Liver (tissue), 3 donors: ENCODE data around the gene ADTRP.

ENCODE experiments used
- GABPA ChIP-seq, 2 donors: IDR thresholded peaks in 1 of 2; conservative IDR thresholded peaks in 1 of 2; 2 replicates each; pipeline ENCODE4 v1.6.1; 2016; ENCODE audit warnings: antibody characterized with exemption in 2 of 2, mild to moderate bottlenecking in 1 of 2, moderate library complexity in 1 of 2
- HNF4G ChIP-seq: IDR thresholded peaks from 2 replicates; pipeline ENCODE4 v1.6.1; 2016; ENCODE audit warnings: antibody characterized with exemption
- SP1 ChIP-seq: IDR thresholded peaks from 2 replicates; pipeline ENCODE4 v1.6.1; 2018; ENCODE audit warnings: antibody characterized with exemption, mild to moderate bottlenecking
- TF ChIP-seq, protein P1 (sequence below): fragments of 150-350 bp; IDR thresholded peaks from 2 replicates; pipeline ENCODE4 v1.5.1; 2017; ENCODE audit warnings: improper control_type of control experiment, low read depth, low read length; ENCODE audit not compliant: missing input control
- TF ChIP-seq, protein P2 (sequence below): IDR thresholded peaks from 2 replicates; pipeline ENCODE4 v1.6.1; 2016; ENCODE audit warnings: antibody characterized with exemption, mild to moderate bottlenecking
- donor health status: healthy.
- donor health status: healthy.

DNA sequence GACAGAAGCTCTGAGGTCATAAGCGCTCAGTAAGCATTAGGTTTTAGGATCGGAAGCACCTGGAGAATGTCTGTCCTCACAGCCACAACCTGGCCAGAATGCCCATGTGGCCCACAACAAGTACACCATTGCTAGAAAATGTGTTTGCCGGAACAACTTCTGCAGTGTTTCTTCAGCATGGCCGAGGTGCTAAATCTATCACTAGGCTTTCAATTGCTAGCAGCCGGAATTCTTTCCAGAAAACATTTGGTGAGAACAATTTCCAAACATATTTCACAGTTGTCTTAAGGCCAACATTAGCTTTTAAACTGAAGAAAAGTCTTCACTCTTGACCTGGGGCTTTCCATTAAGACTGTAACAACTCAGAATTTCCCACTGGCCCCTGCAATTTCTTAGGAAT lies 18.2 kb upstream of the ADTRP start:
- TF ChIP-seq SP1 (no peak), GABPA (IDR thresholded peaks at IDR 0.05 in 1 of 2, conservative IDR thresholded peaks at IDR 0.05 in 1 of 2) (no peak), HNF4G (no peak)
- TF ChIP-seq, protein P1, sequence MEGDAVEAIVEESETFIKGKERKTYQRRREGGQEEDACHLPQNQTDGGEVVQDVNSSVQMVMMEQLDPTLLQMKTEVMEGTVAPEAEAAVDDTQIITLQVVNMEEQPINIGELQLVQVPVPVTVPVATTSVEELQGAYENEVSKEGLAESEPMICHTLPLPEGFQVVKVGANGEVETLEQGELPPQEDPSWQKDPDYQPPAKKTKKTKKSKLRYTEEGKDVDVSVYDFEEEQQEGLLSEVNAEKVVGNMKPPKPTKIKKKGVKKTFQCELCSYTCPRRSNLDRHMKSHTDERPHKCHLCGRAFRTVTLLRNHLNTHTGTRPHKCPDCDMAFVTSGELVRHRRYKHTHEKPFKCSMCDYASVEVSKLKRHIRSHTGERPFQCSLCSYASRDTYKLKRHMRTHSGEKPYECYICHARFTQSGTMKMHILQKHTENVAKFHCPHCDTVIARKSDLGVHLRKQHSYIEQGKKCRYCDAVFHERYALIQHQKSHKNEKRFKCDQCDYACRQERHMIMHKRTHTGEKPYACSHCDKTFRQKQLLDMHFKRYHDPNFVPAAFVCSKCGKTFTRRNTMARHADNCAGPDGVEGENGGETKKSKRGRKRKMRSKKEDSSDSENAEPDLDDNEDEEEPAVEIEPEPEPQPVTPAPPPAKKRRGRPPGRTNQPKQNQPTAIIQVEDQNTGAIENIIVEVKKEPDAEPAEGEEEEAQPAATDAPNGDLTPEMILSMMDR: no peak
- TF ChIP-seq, protein P2, sequence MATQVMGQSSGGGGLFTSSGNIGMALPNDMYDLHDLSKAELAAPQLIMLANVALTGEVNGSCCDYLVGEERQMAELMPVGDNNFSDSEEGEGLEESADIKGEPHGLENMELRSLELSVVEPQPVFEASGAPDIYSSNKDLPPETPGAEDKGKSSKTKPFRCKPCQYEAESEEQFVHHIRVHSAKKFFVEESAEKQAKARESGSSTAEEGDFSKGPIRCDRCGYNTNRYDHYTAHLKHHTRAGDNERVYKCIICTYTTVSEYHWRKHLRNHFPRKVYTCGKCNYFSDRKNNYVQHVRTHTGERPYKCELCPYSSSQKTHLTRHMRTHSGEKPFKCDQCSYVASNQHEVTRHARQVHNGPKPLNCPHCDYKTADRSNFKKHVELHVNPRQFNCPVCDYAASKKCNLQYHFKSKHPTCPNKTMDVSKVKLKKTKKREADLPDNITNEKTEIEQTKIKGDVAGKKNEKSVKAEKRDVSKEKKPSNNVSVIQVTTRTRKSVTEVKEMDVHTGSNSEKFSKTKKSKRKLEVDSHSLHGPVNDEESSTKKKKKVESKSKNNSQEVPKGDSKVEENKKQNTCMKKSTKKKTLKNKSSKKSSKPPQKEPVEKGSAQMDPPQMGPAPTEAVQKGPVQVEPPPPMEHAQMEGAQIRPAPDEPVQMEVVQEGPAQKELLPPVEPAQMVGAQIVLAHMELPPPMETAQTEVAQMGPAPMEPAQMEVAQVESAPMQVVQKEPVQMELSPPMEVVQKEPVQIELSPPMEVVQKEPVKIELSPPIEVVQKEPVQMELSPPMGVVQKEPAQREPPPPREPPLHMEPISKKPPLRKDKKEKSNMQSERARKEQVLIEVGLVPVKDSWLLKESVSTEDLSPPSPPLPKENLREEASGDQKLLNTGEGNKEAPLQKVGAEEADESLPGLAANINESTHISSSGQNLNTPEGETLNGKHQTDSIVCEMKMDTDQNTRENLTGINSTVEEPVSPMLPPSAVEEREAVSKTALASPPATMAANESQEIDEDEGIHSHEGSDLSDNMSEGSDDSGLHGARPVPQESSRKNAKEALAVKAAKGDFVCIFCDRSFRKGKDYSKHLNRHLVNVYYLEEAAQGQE: no peak
